H1 (cell line): ENCODE results near the gene LY6G6C. TPM values are rescaled to one million over a fixed set of nuclear protein-coding genes. Genes with fewer than 3 reads are reported as not detected.

ENCODE experiments used
- FOSL1 ChIP-seq: IDR thresholded peaks from 2 replicates; pipeline ENCODE4 v1.6.1; 2011; ENCODE audit warnings: mild to moderate bottlenecking, low read depth, low read length, moderate library complexity; ENCODE audit not compliant: insufficient read depth
- RNF2 ChIP-seq: fragments of 200-900, 300-1000 bp; sonication (generic); IDR thresholded peaks from 2 replicates; pipeline ENCODE4 v1.7.1; 2016; ENCODE audit warnings: borderline replicate concordance, low read depth, mild to moderate bottlenecking, antibody characterized with exemption, low read length; ENCODE audit not compliant: poor library complexity, severe bottlenecking; ENCODE audit errors: missing control alignments
- SRF ChIP-seq: IDR thresholded peaks from 2 replicates; pipeline ENCODE4 v1.6.1; 2011; ENCODE audit warnings: mild to moderate bottlenecking, low read depth, low read length, moderate library complexity
- polyA plus RNA-seq, 7 experiments: library from polyadenylated mRNA; depleted of rRNA in 3 of 7; stranded (reverse) in 5 of 7; unstranded in 2 of 7; fragments of >200 nt in 5 of 7; fragments of 200-250 nt in 2 of 7; gene quantifications; 1 replicate in 5 of 7; 2 replicates in 1 of 7; 4 replicates in 1 of 7; pipeline versions ENCODE4 v1.2.1 to v1.2.3, GENCODE V29; 2011 to 2013; ENCODE audit warnings: missing spikeins in 2 of 7, mixed read lengths in 2 of 7
- total RNA-seq: library from RNA; stranded (reverse); fragmentation: NEBNext Ultra II Directional; extraction: Animal tissue kit (Norgen Biotek cat#: 25700); gene quantifications from 2 replicates; pipeline ENCODE4 v1.2.1, GENCODE V29; 2021

The LY6G6C gene
- total and polyA plus RNA-seq, 2 of the 8 experiments (the other 6 are each of a cell fraction or from before 2014, with no cell fraction given) = 0.23 TPM; not detected in 1

DNA sequence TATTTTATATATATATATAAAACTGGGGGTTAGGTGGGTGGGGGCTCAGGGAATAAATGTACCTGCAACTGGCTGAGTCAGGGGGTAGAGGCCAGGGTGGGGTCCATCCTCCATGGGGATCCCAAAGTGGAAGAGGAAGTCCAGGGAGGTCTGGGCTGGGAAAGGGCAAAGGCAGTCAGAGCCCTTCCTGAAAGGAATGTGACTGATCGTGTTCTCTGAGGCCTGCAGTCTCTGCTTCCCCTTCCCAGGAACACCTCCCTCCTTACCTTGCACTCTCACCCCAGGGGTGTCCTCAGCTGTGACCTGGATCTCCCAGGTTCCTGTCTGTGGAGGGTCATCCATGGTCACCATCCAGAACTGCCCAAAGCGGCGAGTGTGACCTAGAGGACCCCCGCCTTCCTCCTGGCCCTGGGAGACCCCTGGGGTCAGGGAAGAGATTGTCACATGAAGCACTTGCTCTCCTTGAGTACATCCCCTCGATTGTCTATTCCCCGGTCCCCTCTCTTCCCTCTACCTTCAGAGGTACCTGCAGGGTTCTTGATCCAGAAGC, 45.6 kb upstream of the LY6G6C start (continued):
- TF ChIP-seq SRF (no peak), RNF2 (no peak), FOSL1 (no peak)
